ENCODE measurements around the gene CFAP299.

Gene CFAP299

GRCh38 chr4:80495865-80496264, 160.3 kb downstream of the CFAP299 start:
- DNase-seq (ENCODE audit: low read depth in 1 of 2, low spot score in 1 of 2), result no peak

- DNase-seq (ENCODE audit: low read depth in 1 of 2, low spot score in 1 of 2), result no peak
Measured at GRCh38 chr4:80498725-80499124, 163.2 kb downstream of the CFAP299 start.

GRCh38 chr4:80500613-80501012, 165.1 kb downstream of the CFAP299 start:
- DNase-seq (ENCODE audit: low read depth in 1 of 2, low spot score in 1 of 2), result no peak

GRCh38 chr4:80507077-80507476, 171.5 kb downstream of the CFAP299 start:
- no peak for DNase-seq (ENCODE audit: low read depth in 1 of 2, low spot score in 1 of 2)

GRCh38 chr4:80507507-80507906, 172.0 kb downstream of the CFAP299 start:
- no peak for DNase-seq (ENCODE audit: low read depth in 1 of 2, low spot score in 1 of 2)

GRCh38 chr4:80515496-80515895, 180.0 kb downstream of the CFAP299 start:
- DNase-seq (ENCODE audit: low read depth in 1 of 2, low spot score in 1 of 2), result no peak

- DNase-seq (ENCODE audit: low read depth in 1 of 2, low spot score in 1 of 2), result no peak
Measured at GRCh38 chr4:80521438-80521837, 185.9 kb downstream of the CFAP299 start.

- no peak for DNase-seq (ENCODE audit: low read depth in 1 of 2, low spot score in 1 of 2)
Measured at GRCh38 chr4:80526697-80527096, 191.2 kb downstream of the CFAP299 start.

GRCh38 chr4:80529026-80529425, 193.5 kb downstream of the CFAP299 start:
- no peak for DNase-seq (ENCODE audit: low read depth in 1 of 2, low spot score in 1 of 2)

- DNase-seq (ENCODE audit: low read depth in 1 of 2, low spot score in 1 of 2), result no peak
Measured at GRCh38 chr4:80532674-80533333, 197.3 kb downstream of the CFAP299 start.

- no peak for DNase-seq (ENCODE audit: low read depth in 1 of 2, low spot score in 1 of 2)
Measured at GRCh38 chr4:80535551-80535950, 200.0 kb downstream of the CFAP299 start.

- no peak for DNase-seq (ENCODE audit: low read depth in 1 of 2, low spot score in 1 of 2)
Measured at GRCh38 chr4:80538276-80538926, 202.9 kb downstream of the CFAP299 start.

- DNase-seq (ENCODE audit: low read depth in 1 of 2, low spot score in 1 of 2), result no peak
Measured at GRCh38 chr4:80539190-80539589, 203.7 kb downstream of the CFAP299 start.

GRCh38 chr4:80540349-80540748, 204.8 kb downstream of the CFAP299 start:
- no peak for DNase-seq (ENCODE audit: low read depth in 1 of 2, low spot score in 1 of 2)

GRCh38 chr4:80540785-80541469, 205.4 kb downstream of the CFAP299 start:
- peak in 1 of 2 donors; percentile 6 for DNase-seq (ENCODE audit: low read depth in 1 of 2, low spot score in 1 of 2)

GRCh38 chr4:80542747-80543146, 207.2 kb downstream of the CFAP299 start:
- DNase-seq (ENCODE audit: low read depth in 1 of 2, low spot score in 1 of 2), result no peak

- no peak for DNase-seq (ENCODE audit: low read depth in 1 of 2, low spot score in 1 of 2)
Measured at GRCh38 chr4:80560337-80560736, 224.8 kb downstream of the CFAP299 start.

- no peak for DNase-seq (ENCODE audit: low read depth in 1 of 2, low spot score in 1 of 2)
Measured at GRCh38 chr4:80566203-80566872, 230.8 kb downstream of the CFAP299 start.

- no peak for DNase-seq (ENCODE audit: low read depth in 1 of 2, low spot score in 1 of 2)
Measured at GRCh38 chr4:80568891-80569290, 233.4 kb downstream of the CFAP299 start.

- no peak for DNase-seq (ENCODE audit: low read depth in 1 of 2, low spot score in 1 of 2)
Measured at GRCh38 chr4:80576796-80577195, 241.3 kb downstream of the CFAP299 start.

GRCh38 chr4:80578001-80578400, 242.5 kb downstream of the CFAP299 start:
- no peak for DNase-seq (ENCODE audit: low read depth in 1 of 2, low spot score in 1 of 2)

GRCh38 chr4:80585542-80585941, 250.0 kb downstream of the CFAP299 start:
- no peak for DNase-seq (ENCODE audit: low read depth in 1 of 2, low spot score in 1 of 2)
